Measurements from ENCODE around the gene WDR37.

Gene WDR37

DNA sequence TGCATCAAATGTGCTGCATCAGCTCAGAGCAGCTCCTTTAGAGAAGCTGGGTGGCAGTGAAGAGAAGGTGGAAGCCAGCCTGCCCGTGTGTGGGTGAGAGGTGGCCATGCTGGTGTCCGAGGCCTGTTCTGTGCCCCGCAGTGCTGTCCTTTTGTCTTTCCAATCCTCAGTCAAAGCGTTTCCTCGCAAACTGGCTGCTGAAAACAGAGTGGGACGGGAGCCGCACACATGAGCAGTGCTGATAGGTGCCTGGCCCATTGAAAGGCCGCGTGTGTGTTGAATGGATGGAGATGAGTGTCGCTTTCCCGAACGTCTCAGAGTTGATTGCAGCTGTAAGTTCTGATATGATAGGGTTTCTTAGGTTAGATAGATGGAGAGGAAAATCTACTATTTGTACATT lies 39.3 kb downstream of the WDR37 start:
- no peaks in the 10 kb centered on the region for H3K4me1 ChIP-seq (ENCODE audit: control insufficient read depth, insufficient read depth, low read length)
- no peaks in the 10 kb centered on the region for H3K9me3 ChIP-seq (ENCODE audit: control insufficient read depth, insufficient read depth, low read depth, low read length)
- CTCF ChIA-PET: no interaction called here
- no peak overlapping the region for H3K4me3 ChIP-seq (ENCODE audit: low read depth, low read length)
- peaks cover 10 to 72% of the 10 kb centered on the region in 2 experiments for H3K36me3 ChIP-seq (ENCODE audit: control insufficient read depth in 2 of 2, insufficient read depth in 1 of 2, low read length in 2 of 2)
- TF ChIP-seq, protein P1, sequence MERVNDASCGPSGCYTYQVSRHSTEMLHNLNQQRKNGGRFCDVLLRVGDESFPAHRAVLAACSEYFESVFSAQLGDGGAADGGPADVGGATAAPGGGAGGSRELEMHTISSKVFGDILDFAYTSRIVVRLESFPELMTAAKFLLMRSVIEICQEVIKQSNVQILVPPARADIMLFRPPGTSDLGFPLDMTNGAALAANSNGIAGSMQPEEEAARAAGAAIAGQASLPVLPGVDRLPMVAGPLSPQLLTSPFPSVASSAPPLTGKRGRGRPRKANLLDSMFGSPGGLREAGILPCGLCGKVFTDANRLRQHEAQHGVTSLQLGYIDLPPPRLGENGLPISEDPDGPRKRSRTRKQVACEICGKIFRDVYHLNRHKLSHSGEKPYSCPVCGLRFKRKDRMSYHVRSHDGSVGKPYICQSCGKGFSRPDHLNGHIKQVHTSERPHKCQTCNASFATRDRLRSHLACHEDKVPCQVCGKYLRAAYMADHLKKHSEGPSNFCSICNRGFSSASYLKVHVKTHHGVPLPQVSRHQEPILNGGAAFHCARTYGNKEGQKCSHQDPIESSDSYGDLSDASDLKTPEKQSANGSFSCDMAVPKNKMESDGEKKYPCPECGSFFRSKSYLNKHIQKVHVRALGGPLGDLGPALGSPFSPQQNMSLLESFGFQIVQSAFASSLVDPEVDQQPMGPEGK (tag by site-specific recombination; IDR thresholded peaks at IDR 0.05): no peak
- TF ChIP-seq, protein P2, sequence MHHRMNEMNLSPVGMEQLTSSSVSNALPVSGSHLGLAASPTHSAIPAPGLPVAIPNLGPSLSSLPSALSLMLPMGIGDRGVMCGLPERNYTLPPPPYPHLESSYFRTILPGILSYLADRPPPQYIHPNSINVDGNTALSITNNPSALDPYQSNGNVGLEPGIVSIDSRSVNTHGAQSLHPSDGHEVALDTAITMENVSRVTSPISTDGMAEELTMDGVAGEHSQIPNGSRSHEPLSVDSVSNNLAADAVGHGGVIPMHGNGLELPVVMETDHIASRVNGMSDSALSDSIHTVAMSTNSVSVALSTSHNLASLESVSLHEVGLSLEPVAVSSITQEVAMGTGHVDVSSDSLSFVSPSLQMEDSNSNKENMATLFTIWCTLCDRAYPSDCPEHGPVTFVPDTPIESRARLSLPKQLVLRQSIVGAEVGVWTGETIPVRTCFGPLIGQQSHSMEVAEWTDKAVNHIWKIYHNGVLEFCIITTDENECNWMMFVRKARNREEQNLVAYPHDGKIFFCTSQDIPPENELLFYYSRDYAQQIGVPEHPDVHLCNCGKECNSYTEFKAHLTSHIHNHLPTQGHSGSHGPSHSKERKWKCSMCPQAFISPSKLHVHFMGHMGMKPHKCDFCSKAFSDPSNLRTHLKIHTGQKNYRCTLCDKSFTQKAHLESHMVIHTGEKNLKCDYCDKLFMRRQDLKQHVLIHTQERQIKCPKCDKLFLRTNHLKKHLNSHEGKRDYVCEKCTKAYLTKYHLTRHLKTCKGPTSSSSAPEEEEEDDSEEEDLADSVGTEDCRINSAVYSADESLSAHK (tag by site-specific recombination; IDR thresholded peaks at IDR 0.05): no peak
- TF ChIP-seq ZNF544 (tag by site-specific recombination; IDR thresholded peaks at IDR 0.05) (no peak), ZNF785 (tag by site-specific recombination; IDR thresholded peaks at IDR 0.05) (no peak), ZNF202 (tag by site-specific recombination; IDR thresholded peaks at IDR 0.05; ENCODE audit: borderline replicate concordance) (no peak), ZNF341 (tag by site-specific recombination; IDR thresholded peaks at IDR 0.05; ENCODE audit: low read depth) (no peak), ZXDB (tag by site-specific recombination; IDR thresholded peaks at IDR 0.05) (no peak), ZNF426 (tag by site-specific recombination; IDR thresholded peaks at IDR 0.05) (no peak), ZNF48 (tag by site-specific recombination; IDR thresholded peaks at IDR 0.05) (no peak), ZNF2 (tag by site-specific recombination; IDR thresholded peaks at IDR 0.05) (no peak), ZNF24 (tag by site-specific recombination; IDR thresholded peaks at IDR 0.05) (no peak), ZNF112 (tag by site-specific recombination; IDR thresholded peaks at IDR 0.05) (no peak), PRDM1 (tag by site-specific recombination; IDR thresholded peaks at IDR 0.05) (no peak)
- TF ChIP-seq, protein P3, sequence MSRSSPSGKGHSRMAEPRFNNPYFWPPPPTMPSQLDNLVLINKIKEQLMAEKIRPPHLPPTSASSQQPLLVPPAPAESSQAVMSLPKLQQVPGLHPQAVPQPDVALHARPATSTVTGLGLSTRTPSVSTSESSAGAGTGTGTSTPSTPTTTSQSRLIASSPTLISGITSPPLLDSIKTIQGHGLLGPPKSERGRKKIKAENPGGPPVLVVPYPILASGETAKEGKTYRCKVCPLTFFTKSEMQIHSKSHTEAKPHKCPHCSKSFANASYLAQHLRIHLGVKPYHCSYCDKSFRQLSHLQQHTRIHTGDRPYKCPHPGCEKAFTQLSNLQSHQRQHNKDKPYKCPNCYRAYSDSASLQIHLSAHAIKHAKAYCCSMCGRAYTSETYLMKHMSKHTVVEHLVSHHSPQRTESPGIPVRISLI (tag by site-specific recombination; IDR thresholded peaks at IDR 0.05): no peak
- TF ChIP-seq, protein P4, sequence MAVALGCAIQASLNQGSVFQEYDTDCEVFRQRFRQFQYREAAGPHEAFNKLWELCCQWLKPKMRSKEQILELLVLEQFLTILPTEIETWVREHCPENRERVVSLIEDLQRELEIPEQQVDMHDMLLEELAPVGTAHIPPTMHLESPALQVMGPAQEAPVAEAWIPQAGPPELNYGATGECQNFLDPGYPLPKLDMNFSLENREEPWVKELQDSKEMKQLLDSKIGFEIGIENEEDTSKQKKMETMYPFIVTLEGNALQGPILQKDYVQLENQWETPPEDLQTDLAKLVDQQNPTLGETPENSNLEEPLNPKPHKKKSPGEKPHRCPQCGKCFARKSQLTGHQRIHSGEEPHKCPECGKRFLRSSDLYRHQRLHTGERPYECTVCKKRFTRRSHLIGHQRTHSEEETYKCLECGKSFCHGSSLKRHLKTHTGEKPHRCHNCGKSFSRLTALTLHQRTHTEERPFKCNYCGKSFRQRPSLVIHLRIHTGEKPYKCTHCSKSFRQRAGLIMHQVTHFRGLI (tag by site-specific recombination; IDR thresholded peaks at IDR 0.05): no peak
- no peak overlapping the region for H3K27ac ChIP-seq (ENCODE audit: extremely low read depth, low read depth, low read length)
- POLR2A ChIA-PET: no interaction called here

DNA sequence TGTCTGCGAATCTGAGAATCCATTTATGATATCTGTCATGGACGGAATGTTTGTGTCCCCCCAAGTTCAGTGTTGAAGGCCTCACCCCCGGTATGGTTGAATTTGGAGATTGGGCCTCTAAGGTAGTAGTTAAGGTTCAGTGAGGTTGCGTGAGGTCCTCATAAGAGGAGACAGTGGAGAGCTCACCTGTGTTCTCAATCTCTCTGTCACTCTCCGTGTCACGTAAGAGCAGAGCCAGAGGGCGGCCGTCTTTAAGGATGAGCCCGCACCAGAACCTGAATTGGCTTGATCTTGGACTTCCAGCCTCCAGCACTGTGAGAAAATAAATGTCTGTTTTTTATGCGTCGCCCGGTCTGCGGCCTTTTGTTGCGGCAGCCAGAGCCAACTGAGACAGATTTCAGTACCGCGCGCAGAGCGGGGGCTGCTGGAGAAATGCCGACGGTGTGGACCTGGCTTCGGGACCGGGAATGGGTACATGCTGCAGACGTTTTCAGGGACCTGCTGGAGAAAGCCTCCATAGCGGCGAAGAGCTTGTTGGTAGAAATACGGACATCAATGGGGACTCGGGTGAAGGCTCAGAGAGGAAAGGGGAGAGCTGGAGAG lies 40.2 kb downstream of the WDR37 start:
- POLR2A ChIA-PET: no interaction called here
- H3K4me3 ChIP-seq (ENCODE audit: low read depth, low read length): no peak overlapping the region
- H3K27ac ChIP-seq (ENCODE audit: extremely low read depth, low read depth, low read length): no peak overlapping the region
- peaks cover 10 to 72% of the 10 kb centered on the region in 2 experiments for H3K36me3 ChIP-seq (ENCODE audit: control insufficient read depth in 2 of 2, insufficient read depth in 1 of 2, low read length in 2 of 2)
- CTCF ChIA-PET: interaction anchor here (1.2 kb wide), 1 partner anchor 14 kb away, joined by 5 read pairs; no protein-coding TSS in a partner anchor
- no peaks in the 10 kb centered on the region for H3K4me1 ChIP-seq (ENCODE audit: control insufficient read depth, insufficient read depth, low read length)
- H3K9me3 ChIP-seq (ENCODE audit: control insufficient read depth, insufficient read depth, low read depth, low read length): no peaks in the 10 kb centered on the region
- TF ChIP-seq ZNF266 (tag by site-specific recombination; IDR thresholded peaks at IDR 0.05; ENCODE audit: low read depth) (no peak), SP3 (tag by site-specific recombination; IDR thresholded peaks at IDR 0.05) (no peak), ZNF629 (tag by site-specific recombination; IDR thresholded peaks at IDR 0.05) (no peak), SETDB1 (IDR thresholded peaks at IDR 0.05; ENCODE audit: insufficient read length, low read length) (no peak), SP7 (tag by site-specific recombination; IDR thresholded peaks at IDR 0.05) (no peak), ZNF335 (tag by site-specific recombination; conservative IDR thresholded peaks at IDR 0.05) (no peak)
- TF ChIP-seq, protein P5, sequence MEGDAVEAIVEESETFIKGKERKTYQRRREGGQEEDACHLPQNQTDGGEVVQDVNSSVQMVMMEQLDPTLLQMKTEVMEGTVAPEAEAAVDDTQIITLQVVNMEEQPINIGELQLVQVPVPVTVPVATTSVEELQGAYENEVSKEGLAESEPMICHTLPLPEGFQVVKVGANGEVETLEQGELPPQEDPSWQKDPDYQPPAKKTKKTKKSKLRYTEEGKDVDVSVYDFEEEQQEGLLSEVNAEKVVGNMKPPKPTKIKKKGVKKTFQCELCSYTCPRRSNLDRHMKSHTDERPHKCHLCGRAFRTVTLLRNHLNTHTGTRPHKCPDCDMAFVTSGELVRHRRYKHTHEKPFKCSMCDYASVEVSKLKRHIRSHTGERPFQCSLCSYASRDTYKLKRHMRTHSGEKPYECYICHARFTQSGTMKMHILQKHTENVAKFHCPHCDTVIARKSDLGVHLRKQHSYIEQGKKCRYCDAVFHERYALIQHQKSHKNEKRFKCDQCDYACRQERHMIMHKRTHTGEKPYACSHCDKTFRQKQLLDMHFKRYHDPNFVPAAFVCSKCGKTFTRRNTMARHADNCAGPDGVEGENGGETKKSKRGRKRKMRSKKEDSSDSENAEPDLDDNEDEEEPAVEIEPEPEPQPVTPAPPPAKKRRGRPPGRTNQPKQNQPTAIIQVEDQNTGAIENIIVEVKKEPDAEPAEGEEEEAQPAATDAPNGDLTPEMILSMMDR (tag by site-specific recombination; IDR thresholded peaks at IDR 0.05): no peak
- TF ChIP-seq, protein P6, sequence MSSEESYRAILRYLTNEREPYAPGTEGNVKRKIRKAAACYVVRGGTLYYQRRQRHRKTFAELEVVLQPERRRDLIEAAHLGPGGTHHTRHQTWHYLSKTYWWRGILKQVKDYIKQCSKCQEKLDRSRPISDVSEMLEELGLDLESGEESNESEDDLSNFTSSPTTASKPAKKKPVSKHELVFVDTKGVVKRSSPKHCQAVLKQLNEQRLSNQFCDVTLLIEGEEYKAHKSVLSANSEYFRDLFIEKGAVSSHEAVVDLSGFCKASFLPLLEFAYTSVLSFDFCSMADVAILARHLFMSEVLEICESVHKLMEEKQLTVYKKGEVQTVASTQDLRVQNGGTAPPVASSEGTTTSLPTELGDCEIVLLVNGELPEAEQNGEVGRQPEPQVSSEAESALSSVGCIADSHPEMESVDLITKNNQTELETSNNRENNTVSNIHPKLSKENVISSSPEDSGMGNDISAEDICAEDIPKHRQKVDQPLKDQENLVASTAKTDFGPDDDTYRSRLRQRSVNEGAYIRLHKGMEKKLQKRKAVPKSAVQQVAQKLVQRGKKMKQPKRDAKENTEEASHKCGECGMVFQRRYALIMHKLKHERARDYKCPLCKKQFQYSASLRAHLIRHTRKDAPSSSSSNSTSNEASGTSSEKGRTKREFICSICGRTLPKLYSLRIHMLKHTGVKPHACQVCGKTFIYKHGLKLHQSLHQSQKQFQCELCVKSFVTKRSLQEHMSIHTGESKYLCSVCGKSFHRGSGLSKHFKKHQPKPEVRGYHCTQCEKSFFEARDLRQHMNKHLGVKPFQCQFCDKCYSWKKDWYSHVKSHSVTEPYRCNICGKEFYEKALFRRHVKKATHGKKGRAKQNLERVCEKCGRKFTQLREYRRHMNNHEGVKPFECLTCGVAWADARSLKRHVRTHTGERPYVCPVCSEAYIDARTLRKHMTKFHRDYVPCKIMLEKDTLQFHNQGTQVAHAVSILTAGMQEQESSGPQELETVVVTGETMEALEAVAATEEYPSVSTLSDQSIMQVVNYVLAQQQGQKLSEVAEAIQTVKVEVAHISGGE (tag by site-specific recombination; conservative IDR thresholded peaks at IDR 0.05; ENCODE audit: low read depth): no peak

Measured in HEK293 (cell line).